IMR-90 (cell line): ENCODE data around the gene IKZF3.

Source experiments
- CTCF ChIP-seq: conservative IDR thresholded peaks from 2 replicates; pipeline ENCODE4 v1.5.1; 2012; ENCODE audit warnings: mild to moderate bottlenecking, low read depth, low read length, improper control_type of control experiment
- POLR2A ChIP-seq: IDR thresholded peaks from 2 replicates; pipeline ENCODE4 v1.6.1; 2012; ENCODE audit warnings: mild to moderate bottlenecking, low read depth, low read length
- TF ChIP-seq, protein P1 (sequence below): fragments of 150-350 bp; IDR thresholded peaks from 2 replicates; pipeline ENCODE4 v1.6.1; 2017; ENCODE audit warnings: mild to moderate bottlenecking, antibody characterized with exemption, low read length, low read depth

DNA sequence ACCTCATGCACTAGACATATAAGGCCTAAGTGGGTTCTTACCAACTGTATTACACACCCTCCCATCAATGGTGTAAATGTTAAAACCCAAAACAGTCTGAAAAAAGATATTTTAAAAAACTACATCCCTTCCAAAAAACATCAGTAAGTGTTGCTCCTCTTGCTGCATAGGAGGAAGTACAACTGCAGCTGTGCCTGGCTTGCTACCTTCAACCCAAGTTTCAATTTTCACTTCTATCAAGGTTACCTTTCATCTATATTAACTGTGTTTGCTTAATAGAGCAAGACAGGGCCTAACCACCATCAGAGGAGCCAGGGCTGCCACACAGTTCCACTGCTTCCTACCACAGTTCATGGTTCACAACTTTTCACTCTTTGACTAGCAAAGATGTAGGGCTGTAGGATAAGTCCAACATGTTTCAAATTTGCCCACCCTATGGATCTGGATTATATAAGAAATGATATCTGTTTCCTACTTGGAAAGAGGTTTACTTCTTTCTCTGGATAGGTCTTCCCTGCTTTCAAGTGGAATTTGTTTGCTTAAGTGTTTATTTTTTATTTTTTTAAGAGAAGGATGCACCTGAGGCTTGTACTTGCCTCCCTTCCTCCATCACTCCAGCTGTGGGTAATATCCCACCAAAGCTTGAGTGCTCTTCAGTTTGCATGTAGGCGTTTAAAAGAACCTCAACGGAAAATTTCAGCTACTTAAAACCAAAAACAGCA lies 69.7 kb downstream of the IKZF3 start:
- TF ChIP-seq, protein P1, sequence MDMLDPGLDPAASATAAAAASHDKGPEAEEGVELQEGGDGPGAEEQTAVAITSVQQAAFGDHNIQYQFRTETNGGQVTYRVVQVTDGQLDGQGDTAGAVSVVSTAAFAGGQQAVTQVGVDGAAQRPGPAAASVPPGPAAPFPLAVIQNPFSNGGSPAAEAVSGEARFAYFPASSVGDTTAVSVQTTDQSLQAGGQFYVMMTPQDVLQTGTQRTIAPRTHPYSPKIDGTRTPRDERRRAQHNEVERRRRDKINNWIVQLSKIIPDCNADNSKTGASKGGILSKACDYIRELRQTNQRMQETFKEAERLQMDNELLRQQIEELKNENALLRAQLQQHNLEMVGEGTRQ = no peak
- TF ChIP-seq POLR2A = no peak
- no peak for TF ChIP-seq CTCF
